DMS79 treated with DMSO at 0.1 percent for 48 hours (cell line): ENCODE data around the gene PRPF19.

Source experiments
- DNase-seq: peaks from one replicate; lab custom pipeline; 2025; lab: John Stamatoyannopoulos, UW

The PRPF19 gene

GRCh38 chr11:60905047-60905446 lies 1.3 kb downstream of the PRPF19 start:
- DNase-seq: peak; percentile 16

GRCh38 chr11:60902625-60903024 lies 3.8 kb downstream of the PRPF19 start:
- DNase-seq: no peak

- DNase-seq: no peak
Observed at GRCh38 chr11:60900673-60901404, 5.5 kb downstream of the PRPF19 start.

GRCh38 chr11:60899977-60900376 lies 6.4 kb downstream of the PRPF19 start:
- DNase-seq: no peak

- DNase-seq: peak; percentile 9
Observed at GRCh38 chr11:60899046-60899936, 7.1 kb downstream of the PRPF19 start.

- DNase-seq: no peak
Observed at GRCh38 chr11:60897496-60897895, 8.9 kb downstream of the PRPF19 start.

GRCh38 chr11:60895687-60896086 lies 10.7 kb downstream of the PRPF19 start:
- no peak for DNase-seq

- DNase-seq: peak; percentile 18
Observed at GRCh38 chr11:60891103-60891741, 15.2 kb downstream of the PRPF19 start.

GRCh38 chr11:60890696-60891095 lies 15.7 kb downstream of the PRPF19 start:
- DNase-seq: no peak

GRCh38 chr11:60889869-60890311 lies 16.5 kb downstream of the PRPF19 start:
- DNase-seq: no peak

- peak; percentile 66 for DNase-seq
Observed at GRCh38 chr11:60887556-60887955, 18.8 kb downstream of the PRPF19 start.

GRCh38 chr11:60880643-60881282 lies 25.6 kb downstream of the PRPF19 start:
- peak; percentile 72 for DNase-seq

GRCh38 chr11:60879971-60880588 lies 26.3 kb downstream of the PRPF19 start:
- no peak for DNase-seq

GRCh38 chr11:60879104-60879503 lies 27.3 kb downstream of the PRPF19 start:
- DNase-seq: no peak

- DNase-seq: no peak
Observed at GRCh38 chr11:60878245-60879101, 27.9 kb downstream of the PRPF19 start.

- DNase-seq: no peak
Observed at GRCh38 chr11:60876168-60876485, 30.3 kb downstream of the PRPF19 start.

- DNase-seq: no peak
Observed at GRCh38 chr11:60875366-60876167, 30.8 kb downstream of the PRPF19 start.

GRCh38 chr11:60874421-60875365 lies 31.7 kb downstream of the PRPF19 start:
- DNase-seq: no peak

- no peak for DNase-seq
Observed at GRCh38 chr11:60873533-60873932, 32.9 kb downstream of the PRPF19 start.
